Upper lobe of left lung (tissue), 6 donors: Measurements from ENCODE around the gene MOK. TPM values are rescaled to one million over a fixed set of nuclear protein-coding genes. Genes with fewer than 3 reads are reported as not detected.

Source experiments
- ATAC-seq, 2 donors: fragments of 200-7000 bp; cut with Tn5 transposase; one replicate each; pipeline ENCODE4 v1.9.1; 2022; ENCODE audit warnings: mild to moderate bottlenecking in 2 of 2, moderate library complexity in 2 of 2; ENCODE audit not compliant: low FRiP score in 2 of 2
- DNase-seq, 2 donors: peaks; one replicate each; pipeline ENCODE4 v3.0.0-alpha.2; 2019 to 2020
- H3K27ac ChIP-seq, 4 donors: fragments of 200-600 bp; sonication (generic); one replicate each; pipeline ENCODE4 v1.5.1; 2016 to 2019
- H3K27me3 ChIP-seq, 4 donors: fragments of 200-600 bp; sonication (generic); one replicate each; pipeline ENCODE4 v1.5.1; 2017 to 2019
- H3K36me3 ChIP-seq, 4 donors: fragments of 200-600 bp; sonication (generic); one replicate each; pipeline ENCODE4 v1.5.1; 2016 to 2019
- H3K4me1 ChIP-seq, 4 donors: fragments of 200-600 bp; sonication (generic); one replicate each; pipeline ENCODE4 v1.5.1; 2018 to 2019
- H3K4me3 ChIP-seq, 4 donors: fragments of 200-600 bp; sonication (generic); one replicate each; pipeline ENCODE4 v1.5.1; 2017 to 2019; ENCODE audit warnings: mild to moderate bottlenecking in 2 of 4, moderate library complexity in 1 of 4
- H3K9me3 ChIP-seq, 4 donors: fragments of 200-600 bp; sonication (generic); one replicate each; pipeline ENCODE4 v1.5.1; 2018 to 2019
- CTCF ChIP-seq, 6 experiments: fragments of 450-650 bp in 4 of 6; fragments of 200-600 bp in 2 of 6; sonication (generic) in 2 of 6; IDR thresholded peaks; one replicate each; pipeline ENCODE4 v1.5.1; 2016 to 2019; ENCODE audit warnings: antibody characterized with exemption in 6 of 6
- EP300 ChIP-seq, 4 donors: sonication (generic); formaldehyde crosslinking; IDR thresholded peaks; one replicate each; pipeline ENCODE4 v1.5.1; 2017; ENCODE audit warnings: antibody characterized with exemption in 4 of 4, control low read depth in 2 of 4
- POLR2A ChIP-seq, 4 donors: fragments of 450-650 bp; IDR thresholded peaks; one replicate each; pipeline ENCODE4 v1.5.1; 2016 to 2017; ENCODE audit warnings: antibody characterized with exemption in 4 of 4, mild to moderate bottlenecking in 2 of 4
- POLR2AphosphoS5 ChIP-seq, 2 donors: sonication (generic); formaldehyde crosslinking; IDR thresholded peaks; one replicate each; pipeline ENCODE4 v1.5.1; 2017; ENCODE audit warnings: antibody characterized with exemption in 2 of 2
- WGBS, 2 donors: methylation state at CpG; one replicate each; pipeline ENCODE4 v1.1.5; 2017 to 2018; 5-methylcytosine and 5-hydroxymethylcytosine counted together
- total RNA-seq, 6 donors: library from RNA; depleted of rRNA in 4 of 6; stranded (reverse); fragments of >200 nt in 4 of 6; gene quantifications; one replicate each; pipeline versions ENCODE4 v1.1.0 to v1.2.1, GENCODE V29; 2016 to 2021
- donor health status: DM: no; HTN: no; CAD: no; lungs with moderate emphysema.
- donor health status: DM: no; HTN: yes; CAD: no; lungs with severe emphysema.

Gene MOK
- total RNA-seq, 6 donors from 2014 or later = 8.8 to 66.0 (median 29.4) TPM

GRCh38 chr14:102233081-102233480 is 71.9 kb downstream of the MOK start:
- Histone ChIP-seq H3K27ac (no peak overlapping the region), H3K9me3 (no peaks in the 10 kb centered on the region), H3K36me3 (peaks cover 0 to 17% (median 8%) of the 10 kb centered on the region in 4 donors), H3K4me1 (peaks cover 0 to 2% (median 0%) of the 10 kb centered on the region in 4 donors), H3K4me3 (no peak overlapping the region), H3K27me3 (no peaks in the 10 kb centered on the region)
- DNase-seq = no peak
- WGBS, 2 donors = 87 to 89% methylated on average over 3 to 6 of the region's 6 CpGs
- TF ChIP-seq POLR2AphosphoS5 (IDR thresholded peaks at IDR 0.05) (no peak), EP300 (IDR thresholded peaks at IDR 0.05) (no peak), POLR2A (IDR thresholded peaks at IDR 0.05) (no peak), CTCF (IDR thresholded peaks at IDR 0.05) (no peak)
- ATAC-seq = no peak

GRCh38 chr14:102232348-102232625 is 72.7 kb downstream of the MOK start:
- no peak for ATAC-seq
- H3K27me3 ChIP-seq = no peaks in the 10 kb centered on the region
- no peak for DNase-seq
- WGBS, 2 donors = 93 to 98% methylated on average over 9 of the region's 9 CpGs
- H3K27ac ChIP-seq = no peak overlapping the region
- no peaks in the 10 kb centered on the region for H3K9me3 ChIP-seq
- no peak for TF ChIP-seq EP300 (IDR thresholded peaks at IDR 0.05)
- no peak for TF ChIP-seq POLR2AphosphoS5 (IDR thresholded peaks at IDR 0.05)
- no peak for TF ChIP-seq CTCF (IDR thresholded peaks at IDR 0.05)
- no peak for TF ChIP-seq POLR2A (IDR thresholded peaks at IDR 0.05)
- peaks cover 0 to 17% (median 8%) of the 10 kb centered on the region in 4 donors for H3K36me3 ChIP-seq
- H3K4me1 ChIP-seq = peaks cover 0 to 2% (median 0%) of the 10 kb centered on the region in 4 donors
- H3K4me3 ChIP-seq = no peak overlapping the region

GRCh38 chr14:102231476-102232347 is 73.3 kb downstream of the MOK start:
- TF ChIP-seq CTCF (IDR thresholded peaks at IDR 0.05) (no peak), EP300 (IDR thresholded peaks at IDR 0.05) (no peak), POLR2A (IDR thresholded peaks at IDR 0.05) (no peak), POLR2AphosphoS5 (IDR thresholded peaks at IDR 0.05) (no peak)
- H3K27ac ChIP-seq = no peak overlapping the region
- 88 to 95% methylated on average over 17 to 22 of the region's 22 CpGs for WGBS, 2 donors

DNA sequence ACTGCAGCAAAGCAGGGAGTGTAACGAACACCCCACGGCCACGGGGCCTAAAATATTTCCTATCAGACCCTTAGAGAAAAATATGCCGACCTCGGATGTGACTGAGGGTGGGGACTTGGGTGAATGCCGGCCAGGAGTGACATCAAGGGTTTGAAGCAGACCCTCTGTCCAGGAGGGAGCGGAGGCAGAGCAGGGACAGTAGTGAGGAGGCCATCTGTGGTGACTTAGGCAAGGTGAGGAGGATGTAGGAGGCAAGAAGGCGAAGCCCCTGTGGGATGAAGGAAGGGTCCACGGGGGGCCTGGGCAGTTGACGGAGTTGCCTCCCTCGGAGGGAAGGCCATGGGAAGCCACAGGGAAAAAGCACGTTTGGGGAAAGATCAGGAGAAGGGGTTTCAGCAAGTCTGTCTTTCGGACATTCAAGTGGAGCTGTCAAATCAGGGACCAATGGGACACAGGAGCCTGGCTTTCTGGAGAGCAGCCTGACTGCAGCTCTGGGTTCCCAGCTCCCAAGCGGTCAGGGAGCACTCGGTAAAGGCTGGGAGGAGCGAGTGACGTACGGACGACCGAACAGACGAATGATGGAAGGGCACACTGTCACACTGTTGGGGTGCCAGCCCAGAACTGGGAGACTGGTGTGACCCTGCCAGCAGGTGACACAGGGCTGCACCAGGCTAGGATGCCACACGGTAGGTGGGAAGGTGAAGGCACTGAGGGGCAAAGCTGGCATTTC is 74.3 kb downstream of the MOK start:
- Histone ChIP-seq H3K36me3 (peaks cover 0 to 17% (median 8%) of the 10 kb centered on the region in 4 donors), H3K4me3 (no peak overlapping the region), H3K27me3 (no peaks in the 10 kb centered on the region), H3K9me3 (no peaks in the 10 kb centered on the region), H3K27ac (no peak overlapping the region), H3K4me1 (peaks cover 0 to 2% (median 0%) of the 10 kb centered on the region in 4 donors)
- TF ChIP-seq POLR2A (IDR thresholded peaks at IDR 0.05) = no peak
- TF ChIP-seq EP300 (IDR thresholded peaks at IDR 0.05) = no peak
- no peak for TF ChIP-seq POLR2AphosphoS5 (IDR thresholded peaks at IDR 0.05)
- TF ChIP-seq CTCF (IDR thresholded peaks at IDR 0.05) = no peak
- ATAC-seq = no peak
- 91 to 93% methylated on average over 22 of the region's 22 CpGs for WGBS, 2 donors
- DNase-seq = no peak

More at GRCh38 chr14:102231476-102232347, 73.3 kb downstream of the MOK start:
- Histone ChIP-seq H3K36me3 (peaks cover 0 to 17% (median 8%) of the 10 kb centered on the region in 4 donors), H3K27me3 (no peaks in the 10 kb centered on the region), H3K4me3 (no peak overlapping the region), H3K4me1 (peaks cover 0 to 2% (median 0%) of the 10 kb centered on the region in 4 donors), H3K9me3 (no peaks in the 10 kb centered on the region)
- no peak for ATAC-seq
- no peak for DNase-seq
